Upper lobe of left lung (tissue), 6 donors: ENCODE data around the gene PRPS2. TPM values are rescaled to one million over a fixed set of nuclear protein-coding genes. Genes with fewer than 3 reads are reported as not detected.

ENCODE experiments used
- ATAC-seq, 2 donors: fragments of 200-7000 bp; cut with Tn5 transposase; one replicate each; pipeline ENCODE4 v1.9.1; 2022; ENCODE audit warnings: mild to moderate bottlenecking in 2 of 2, moderate library complexity in 2 of 2; ENCODE audit not compliant: low FRiP score in 2 of 2
- DNase-seq, 2 donors: peaks; one replicate each; pipeline ENCODE4 v3.0.0-alpha.2; 2019 to 2020
- H3K27ac ChIP-seq, 4 donors: fragments of 200-600 bp; sonication (generic); one replicate each; pipeline ENCODE4 v1.5.1; 2016 to 2019
- H3K27me3 ChIP-seq, 4 donors: fragments of 200-600 bp; sonication (generic); one replicate each; pipeline ENCODE4 v1.5.1; 2017 to 2019
- H3K36me3 ChIP-seq, 4 donors: fragments of 200-600 bp; sonication (generic); one replicate each; pipeline ENCODE4 v1.5.1; 2016 to 2019
- H3K4me1 ChIP-seq, 4 donors: fragments of 200-600 bp; sonication (generic); one replicate each; pipeline ENCODE4 v1.5.1; 2018 to 2019
- H3K4me3 ChIP-seq, 4 donors: fragments of 200-600 bp; sonication (generic); one replicate each; pipeline ENCODE4 v1.5.1; 2017 to 2019; ENCODE audit warnings: mild to moderate bottlenecking in 2 of 4, moderate library complexity in 1 of 4
- H3K9me3 ChIP-seq, 4 donors: fragments of 200-600 bp; sonication (generic); one replicate each; pipeline ENCODE4 v1.5.1; 2018 to 2019
- EP300 ChIP-seq, 4 donors: sonication (generic); formaldehyde crosslinking; IDR thresholded peaks; one replicate each; pipeline ENCODE4 v1.5.1; 2017; ENCODE audit warnings: antibody characterized with exemption in 4 of 4, control low read depth in 2 of 4
- POLR2A ChIP-seq, 4 donors: fragments of 450-650 bp; IDR thresholded peaks; one replicate each; pipeline ENCODE4 v1.5.1; 2016 to 2017; ENCODE audit warnings: antibody characterized with exemption in 4 of 4, mild to moderate bottlenecking in 2 of 4
- POLR2AphosphoS5 ChIP-seq, 2 donors: sonication (generic); formaldehyde crosslinking; IDR thresholded peaks; one replicate each; pipeline ENCODE4 v1.5.1; 2017; ENCODE audit warnings: antibody characterized with exemption in 2 of 2
- WGBS, 2 donors: methylation state at CpG; one replicate each; pipeline ENCODE4 v1.1.5; 2017 to 2018; 5-methylcytosine and 5-hydroxymethylcytosine counted together
- total RNA-seq, 6 donors: library from RNA; depleted of rRNA in 4 of 6; stranded (reverse); fragments of >200 nt in 4 of 6; gene quantifications; one replicate each; pipeline versions ENCODE4 v1.1.0 to v1.2.1, GENCODE V29; 2016 to 2021
- TF ChIP-seq, protein P1 (sequence below), 6 experiments: fragments of 450-650 bp in 4 of 6; fragments of 200-600 bp in 2 of 6; sonication (generic) in 2 of 6; IDR thresholded peaks; one replicate each; pipeline ENCODE4 v1.5.1; 2016 to 2019; ENCODE audit warnings: antibody characterized with exemption in 6 of 6
- donor health status: DM: no; HTN: no; CAD: no; lungs with moderate emphysema.
- donor health status: DM: no; HTN: yes; CAD: no; lungs with severe emphysema.

PRPS2 gene
- total RNA-seq, 6 donors from 2014 or later = 5.2 to 27.4 (median 22.6) TPM

DNA sequence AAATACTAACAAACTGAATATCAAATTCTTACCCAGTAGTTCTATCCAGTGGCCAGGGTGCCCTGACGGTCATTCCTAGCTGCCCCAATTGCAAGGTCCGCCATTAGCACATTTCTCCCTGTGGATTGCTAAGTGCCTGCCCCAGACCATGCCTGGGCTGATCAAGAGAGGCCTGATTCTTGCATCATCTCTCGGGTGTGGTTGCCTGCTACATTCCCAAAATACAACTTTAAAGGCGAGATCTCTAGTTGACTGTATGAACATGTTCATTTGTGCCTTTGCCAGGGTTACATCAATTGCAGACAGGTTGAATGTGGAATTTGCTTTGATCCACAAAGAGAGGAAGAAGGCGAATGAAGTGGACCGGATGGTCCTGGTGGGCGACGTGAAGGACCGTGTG, 28.0 kb downstream of the PRPS2 start:
- ATAC-seq (no peak), DNase-seq (no peak)
- no peak for TF ChIP-seq EP300 (IDR thresholded peaks at IDR 0.05)
- no peak for TF ChIP-seq POLR2A (IDR thresholded peaks at IDR 0.05)
- TF ChIP-seq, protein P1, sequence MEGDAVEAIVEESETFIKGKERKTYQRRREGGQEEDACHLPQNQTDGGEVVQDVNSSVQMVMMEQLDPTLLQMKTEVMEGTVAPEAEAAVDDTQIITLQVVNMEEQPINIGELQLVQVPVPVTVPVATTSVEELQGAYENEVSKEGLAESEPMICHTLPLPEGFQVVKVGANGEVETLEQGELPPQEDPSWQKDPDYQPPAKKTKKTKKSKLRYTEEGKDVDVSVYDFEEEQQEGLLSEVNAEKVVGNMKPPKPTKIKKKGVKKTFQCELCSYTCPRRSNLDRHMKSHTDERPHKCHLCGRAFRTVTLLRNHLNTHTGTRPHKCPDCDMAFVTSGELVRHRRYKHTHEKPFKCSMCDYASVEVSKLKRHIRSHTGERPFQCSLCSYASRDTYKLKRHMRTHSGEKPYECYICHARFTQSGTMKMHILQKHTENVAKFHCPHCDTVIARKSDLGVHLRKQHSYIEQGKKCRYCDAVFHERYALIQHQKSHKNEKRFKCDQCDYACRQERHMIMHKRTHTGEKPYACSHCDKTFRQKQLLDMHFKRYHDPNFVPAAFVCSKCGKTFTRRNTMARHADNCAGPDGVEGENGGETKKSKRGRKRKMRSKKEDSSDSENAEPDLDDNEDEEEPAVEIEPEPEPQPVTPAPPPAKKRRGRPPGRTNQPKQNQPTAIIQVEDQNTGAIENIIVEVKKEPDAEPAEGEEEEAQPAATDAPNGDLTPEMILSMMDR (IDR thresholded peaks at IDR 0.05) = no peak
- TF ChIP-seq POLR2AphosphoS5 (IDR thresholded peaks at IDR 0.05) = no peak
- Histone ChIP-seq H3K9me3 (no peaks in the 10 kb centered on the region), H3K4me3 (no peak overlapping the region), H3K27ac (no peak overlapping the region), H3K4me1 (no peaks in the 10 kb centered on the region), H3K36me3 (peaks cover 0 to 20% (median 0%) of the 10 kb centered on the region in 4 donors), H3K27me3 (no peaks in the 10 kb centered on the region)
- WGBS, 2 donors = 78 to 98% methylated on average over 5 to 9 of the region's 9 CpGs

DNA sequence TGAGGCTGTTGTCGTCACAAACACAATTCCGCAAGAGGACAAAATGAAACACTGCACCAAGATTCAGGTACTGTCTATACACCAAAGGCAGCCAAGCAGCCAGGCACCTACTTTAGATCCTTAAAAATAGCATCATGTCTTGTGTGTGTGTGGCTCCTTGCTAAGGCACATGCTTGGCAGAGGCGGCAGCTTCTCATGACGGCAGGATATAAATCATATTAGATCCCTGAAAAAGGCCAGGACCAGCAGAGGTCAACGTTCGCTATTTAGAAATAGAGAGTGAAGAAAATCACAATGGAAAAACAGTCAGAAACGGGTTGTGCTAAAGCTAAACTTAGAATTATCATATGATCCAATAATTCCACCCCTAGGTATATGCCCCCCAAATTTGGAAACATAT, 29.5 kb downstream of the PRPS2 start:
- no peak for DNase-seq
- 89 to 92% methylated on average over 7 of the region's 7 CpGs for WGBS, 2 donors
- no peaks in the 10 kb centered on the region for H3K27me3 ChIP-seq
- peaks cover 0 to 20% (median 0%) of the 10 kb centered on the region in 4 donors for H3K36me3 ChIP-seq
- no peaks in the 10 kb centered on the region for H3K9me3 ChIP-seq
- no peak for ATAC-seq
- TF ChIP-seq, protein P1 (IDR thresholded peaks at IDR 0.05) = no peak
- TF ChIP-seq EP300 (IDR thresholded peaks at IDR 0.05) = no peak
- no peak for TF ChIP-seq POLR2AphosphoS5 (IDR thresholded peaks at IDR 0.05)
- TF ChIP-seq POLR2A (IDR thresholded peaks at IDR 0.05) = no peak
- H3K4me3 ChIP-seq = no peak overlapping the region
- no peaks in the 10 kb centered on the region for H3K4me1 ChIP-seq
- H3K27ac ChIP-seq = no peak overlapping the region

DNA sequence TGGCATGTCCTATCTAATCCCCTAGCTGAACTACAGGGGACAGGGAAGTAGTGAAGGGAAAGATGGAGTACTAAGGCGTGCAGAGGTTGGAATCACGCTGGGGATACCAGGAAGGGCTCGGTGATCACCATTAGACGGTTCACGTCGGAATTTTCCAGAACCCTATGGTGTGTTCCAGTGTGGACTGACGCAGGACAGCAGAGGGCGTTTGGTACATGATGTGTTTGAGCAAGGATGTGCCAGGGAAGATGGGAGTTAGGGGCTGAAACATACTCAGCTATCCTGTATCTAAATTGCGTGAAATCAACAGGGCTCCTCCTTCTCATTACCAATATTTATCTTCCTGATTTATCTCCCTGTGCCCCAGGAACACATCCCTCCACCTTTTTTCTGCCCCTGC, 33.7 kb downstream of the PRPS2 start:
- no peaks in the 10 kb centered on the region for H3K4me1 ChIP-seq
- H3K4me3 ChIP-seq = no peak overlapping the region
- H3K27ac ChIP-seq = no peak overlapping the region
- ATAC-seq = no peak
- no peaks in the 10 kb centered on the region for H3K9me3 ChIP-seq
- TF ChIP-seq, protein P1 (IDR thresholded peaks at IDR 0.05) = no peak
- TF ChIP-seq POLR2AphosphoS5 (IDR thresholded peaks at IDR 0.05) (no peak), EP300 (IDR thresholded peaks at IDR 0.05) (no peak), POLR2A (IDR thresholded peaks at IDR 0.05) (no peak)
- peaks cover 0 to 20% (median 0%) of the 10 kb centered on the region in 4 donors for H3K36me3 ChIP-seq
- 77 to 89% methylated on average over 9 of the region's 9 CpGs for WGBS, 2 donors
- no peaks in the 10 kb centered on the region for H3K27me3 ChIP-seq
- DNase-seq = no peak

DNA sequence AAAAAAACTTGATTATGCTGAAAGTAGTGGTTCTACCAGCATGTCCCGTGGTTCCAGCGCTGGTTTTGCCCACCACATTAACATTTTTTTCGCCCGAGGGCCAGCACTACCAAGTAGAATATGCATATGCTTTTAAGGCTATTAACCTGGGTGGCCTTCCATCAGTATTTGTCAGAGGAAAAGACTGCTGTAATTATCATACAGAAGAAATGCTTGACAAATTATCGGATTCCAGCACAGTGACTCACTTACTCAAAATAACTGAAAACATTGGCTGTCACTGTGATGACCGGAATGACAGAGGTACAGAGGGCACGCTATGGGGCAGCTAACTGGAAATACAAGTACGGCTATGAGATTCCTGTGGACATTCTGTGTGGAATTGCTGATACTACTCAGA, 34.6 kb downstream of the PRPS2 start:
- Histone ChIP-seq H3K4me3 (no peak overlapping the region), H3K4me1 (no peaks in the 10 kb centered on the region), H3K9me3 (no peaks in the 10 kb centered on the region), H3K27me3 (no peaks in the 10 kb centered on the region), H3K27ac (no peak overlapping the region), H3K36me3 (peaks cover 0 to 13% (median 0%) of the 10 kb centered on the region in 4 donors)
- WGBS, 2 donors = 91% methylated on average over 8 of the region's 8 CpGs
- TF ChIP-seq POLR2A (IDR thresholded peaks at IDR 0.05) (no peak), POLR2AphosphoS5 (IDR thresholded peaks at IDR 0.05) (no peak), EP300 (IDR thresholded peaks at IDR 0.05) (no peak)
- TF ChIP-seq, protein P1 (IDR thresholded peaks at IDR 0.05) = no peak
- DNase-seq (no peak), ATAC-seq (no peak)

DNA sequence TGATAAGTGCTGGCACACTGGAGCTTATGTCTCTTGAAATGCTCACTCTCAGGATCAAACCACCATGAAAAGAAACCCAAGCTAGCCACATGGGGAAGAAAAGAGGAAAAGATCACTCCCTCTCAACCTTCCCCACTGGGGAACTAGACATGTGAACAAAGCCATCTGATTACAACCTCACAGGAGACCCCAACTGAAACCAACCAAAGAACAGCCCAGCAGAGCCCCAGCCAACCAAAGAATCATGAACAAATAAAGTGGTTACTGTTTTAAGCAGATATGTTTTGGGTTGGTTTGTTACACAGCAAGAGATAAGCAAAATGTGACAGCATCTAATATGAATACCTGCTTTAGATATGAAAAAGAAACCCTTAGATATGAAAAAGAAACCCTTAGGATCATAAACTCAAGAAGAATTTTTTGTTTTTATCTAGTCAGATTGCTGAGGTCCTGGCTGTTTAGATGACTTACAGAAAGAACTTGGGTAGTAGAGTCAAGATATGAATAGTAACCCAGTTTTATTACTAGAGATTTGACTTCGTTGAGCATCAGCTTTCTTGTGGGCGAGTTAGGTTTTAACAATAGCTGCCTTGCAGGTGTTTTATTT, 52.0 kb downstream of the PRPS2 start:
- DNase-seq = no peak
- ATAC-seq = no peak
- H3K4me1 ChIP-seq = no peaks in the 10 kb centered on the region
- H3K27me3 ChIP-seq = no peaks in the 10 kb centered on the region
- no peak overlapping the region for H3K4me3 ChIP-seq
- H3K36me3 ChIP-seq = no peaks in the 10 kb centered on the region
- no peak overlapping the region for H3K27ac ChIP-seq
- TF ChIP-seq, protein P1 (IDR thresholded peaks at IDR 0.05) = no peak
- TF ChIP-seq POLR2AphosphoS5 (IDR thresholded peaks at IDR 0.05) (no peak), EP300 (IDR thresholded peaks at IDR 0.05) (no peak), POLR2A (IDR thresholded peaks at IDR 0.05) (no peak)
- 62 to 70% methylated on average over 2 of the region's 2 CpGs for WGBS, 2 donors
- H3K9me3 ChIP-seq = no peaks in the 10 kb centered on the region
